Astrocyte of the cerebellum (primary cell): Measurements from ENCODE around the gene SIPA1L3.

Experiments
- DNase-seq: peaks from one replicate; pipeline ENCODE4 v3.0.0-alpha.2; 2011; ENCODE audit warnings: low read depth
- H3K4me3 ChIP-seq: 2 replicates; pipeline ENCODE4 v1.5.1; 2011; ENCODE audit warnings: mild to moderate bottlenecking, low read depth, low read length, moderate library complexity
- CTCF ChIP-seq: IDR thresholded peaks from 2 replicates; pipeline ENCODE4 v1.5.1; 2012; ENCODE audit warnings: low read length, low read depth, moderate library complexity, mild to moderate bottlenecking; ENCODE audit errors: missing control alignments
- in situ Hi-C: cut with HindIII; loops from 2 replicates; pipeline ENCODE4 v1.10.0; 2017; ENCODE audit warnings: low sequenced_read_pairs

Gene SIPA1L3

GRCh38 chr19:38033658-38034491 is 126.9 kb downstream of the SIPA1L3 start:
- in situ Hi-C loops: loop anchor here (5.0 kb wide), 1 partner anchor 82 kb away; no protein-coding TSS in a partner anchor
- H3K4me3 ChIP-seq: no peak overlapping the region
- TF ChIP-seq CTCF: peak; percentile 14
- DNase-seq: no peak

- in situ Hi-C loops: loop anchor here (5.0 kb wide), 1 partner anchor 82 kb away; no protein-coding TSS in a partner anchor
- no peak overlapping the region for H3K4me3 ChIP-seq
- DNase-seq: peak; percentile 49
- TF ChIP-seq CTCF: no peak
These were observed 127.5 kb downstream of the SIPA1L3 start for GRCh38 chr19:38034492-38034860.

GRCh38 chr19:38035515-38036495 is 128.8 kb downstream of the SIPA1L3 start:
- no peak for DNase-seq
- TF ChIP-seq CTCF: no peak
- no peak overlapping the region for H3K4me3 ChIP-seq
- in situ Hi-C loops: no loop called here

GRCh38 chr19:38036707-38037611 is 130.0 kb downstream of the SIPA1L3 start:
- in situ Hi-C loops: no loop called here
- TF ChIP-seq CTCF: no peak
- DNase-seq: no peak
- no peak overlapping the region for H3K4me3 ChIP-seq

GRCh38 chr19:38039966-38040365 is 133.0 kb downstream of the SIPA1L3 start:
- H3K4me3 ChIP-seq: no peak overlapping the region
- in situ Hi-C loops: loop anchor here (10.0 kb wide), 1 partner anchor 85 kb away; no protein-coding TSS in a partner anchor
- TF ChIP-seq CTCF: no peak
- no peak for DNase-seq
